SU-DHL-6 (cell line): ENCODE data around the gene SMIM17.

Source experiments
- CTCF ChIP-seq: fragments of 200-600 bp; sonication (generic); IDR thresholded peaks from one replicate; pipeline ENCODE4 v1.5.1; 2017; ENCODE audit warnings: antibody characterized with exemption, mild to moderate bottlenecking, low read length, moderate library complexity; ENCODE audit not compliant: insufficient read depth, poor library complexity, severe bottlenecking
- EZH2phosphoT487 ChIP-seq: fragments of 200-600 bp; sonication (generic), shearing (Covaris generic); conservative IDR thresholded peaks from 2 replicates; pipeline ENCODE4 v1.6.1; 2018; ENCODE audit warnings: mild to moderate bottlenecking, antibody characterized with exemption, low read length, moderate library complexity, mixed read lengths

DNA sequence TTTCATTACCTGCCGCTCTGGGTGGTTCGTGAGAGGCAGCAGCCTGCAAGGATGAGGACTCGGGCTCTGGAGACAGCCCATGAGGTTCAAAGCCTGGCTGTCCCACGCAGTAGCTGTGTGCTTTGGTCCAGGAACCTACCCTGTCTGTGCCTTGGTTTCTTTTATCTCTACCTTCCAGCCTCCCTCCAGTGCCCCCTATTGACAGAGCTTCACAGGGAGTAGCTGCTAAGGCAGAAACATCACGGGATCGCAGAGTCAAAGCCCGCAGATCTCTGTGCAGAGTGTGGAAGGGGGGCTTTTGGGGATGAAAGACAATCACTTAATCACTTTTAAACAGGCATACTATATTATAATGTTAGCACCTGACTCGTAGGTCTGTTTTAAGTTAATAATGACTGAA is 31.7 kb upstream of the SMIM17 start:
- no peak for TF ChIP-seq CTCF
- TF ChIP-seq EZH2phosphoT487 = no peak
